WTC11 (cell line): Measurements from ENCODE around the gene TSPAN6. TPM values are rescaled to one million over a fixed set of nuclear protein-coding genes. Genes with fewer than 3 reads are reported as not detected.

ENCODE experiments used
- ATAC-seq: fragments of 200-7000 bp; cut with Tn5 transposase; 2 replicates; pipeline ENCODE4 v1.10.0; 2021; ENCODE audit warnings: mild to moderate bottlenecking, moderate library complexity
- CTCF ChIA-PET: fragments of 300-600 bp; sonication (Branson Sonifier 250); formaldehyde crosslinking; loops from one replicate; lab custom pipeline; 2021; ENCODE audit warnings: antibody characterized with exemption; lab: Charles Lee
- POLR2A ChIA-PET: fragments of 350-600 bp; sonication (Branson Sonifier 250); formaldehyde crosslinking; loops from one replicate; lab custom pipeline; 2021; ENCODE audit warnings: antibody characterized with exemption; lab: Charles Lee
- DNase-seq: peaks from one replicate; pipeline ENCODE4 v3.0.0; 2021; ENCODE audit warnings: low spot score
- H3K27ac Mint-ChIP-seq: 2 replicates; pipeline ENCODE4 v1.8.0; 2021; ENCODE audit warnings: mixed read lengths
- H3K27me3 Mint-ChIP-seq: 2 replicates; pipeline ENCODE4 v1.8.0; 2021; ENCODE audit warnings: low read depth, mild to moderate bottlenecking, moderate library complexity, mixed read lengths
- H3K36me3 Mint-ChIP-seq: 2 replicates; pipeline ENCODE4 v1.8.0; 2021; ENCODE audit warnings: mixed read lengths
- H3K4me1 Mint-ChIP-seq: 2 replicates; pipeline ENCODE4 v1.8.0; 2022; ENCODE audit warnings: mixed read lengths
- H3K4me3 Mint-ChIP-seq: 2 replicates; pipeline ENCODE4 v1.8.0; 2021; ENCODE audit warnings: mild to moderate bottlenecking, moderate library complexity, mixed read lengths
- H3K9me3 Mint-ChIP-seq: 2 replicates; pipeline ENCODE4 v1.8.0; 2021; ENCODE audit warnings: mixed read lengths
- AFF4 ChIP-seq: sonication (generic); formaldehyde crosslinking; IDR thresholded peaks from 2 replicates; pipeline ENCODE4 v1.8.1; 2023; ENCODE audit warnings: mild to moderate bottlenecking, missing genetic modification reagents, borderline replicate concordance
- ETV6 ChIP-seq: sonication (generic); formaldehyde crosslinking; IDR thresholded peaks from 2 replicates; pipeline ENCODE4 v1.8.1; 2022; ENCODE audit warnings: mild to moderate bottlenecking, missing genetic modification reagents
- FOXP1 ChIP-seq: sonication (generic); formaldehyde crosslinking; IDR thresholded peaks from 2 replicates; pipeline ENCODE4 v1.8.0; 2022; ENCODE audit warnings: missing genetic modification reagents, mild to moderate bottlenecking, moderate library complexity, borderline replicate concordance
- GTF2I ChIP-seq: fragments of 250-450 bp; sonication (Bioruptor Pico); conservative IDR thresholded peaks from 2 replicates; pipeline ENCODE4 v1.4.0; 2021; ENCODE audit warnings: mild to moderate bottlenecking
- HMGXB4 ChIP-seq: sonication (generic); formaldehyde crosslinking; IDR thresholded peaks from 2 replicates; pipeline ENCODE4 v1.8.1; 2023; ENCODE audit warnings: mild to moderate bottlenecking, moderate library complexity, missing genetic modification reagents
- IRF1 ChIP-seq: sonication (generic); formaldehyde crosslinking; IDR thresholded peaks from 2 replicates; pipeline ENCODE4 v1.8.0; 2023; ENCODE audit warnings: missing genetic modification reagents
- KAT7 ChIP-seq: sonication (generic); formaldehyde crosslinking; IDR thresholded peaks from 2 replicates; pipeline ENCODE4 v1.8.1; 2023; ENCODE audit warnings: missing genetic modification reagents, mild to moderate bottlenecking, borderline replicate concordance
- NFE2L1 ChIP-seq: sonication (generic); formaldehyde crosslinking; IDR thresholded peaks from 2 replicates; pipeline ENCODE4 v1.8.1; 2023; ENCODE audit warnings: missing genetic modification reagents
- NR1H2 ChIP-seq: sonication (generic); formaldehyde crosslinking; IDR thresholded peaks from 2 replicates; pipeline ENCODE4 v1.9.0; 2021; ENCODE audit warnings: mild to moderate bottlenecking, moderate library complexity, missing genetic modification reagents
- SMAD3 ChIP-seq: sonication (generic); formaldehyde crosslinking; IDR thresholded peaks from 2 replicates; pipeline ENCODE4 v1.8.0; 2022; ENCODE audit warnings: missing genetic modification reagents, mild to moderate bottlenecking, borderline replicate concordance
- TEAD1 ChIP-seq: sonication (generic); formaldehyde crosslinking; IDR thresholded peaks from 2 replicates; pipeline ENCODE4 v1.8.0; 2022; ENCODE audit warnings: mild to moderate bottlenecking, missing genetic modification reagents
- TP53 ChIP-seq: sonication (generic); formaldehyde crosslinking; IDR thresholded peaks from 2 replicates; pipeline ENCODE4 v1.8.1; 2023; ENCODE audit warnings: mild to moderate bottlenecking, missing genetic modification reagents
- ZNF232 ChIP-seq: sonication (generic); formaldehyde crosslinking; IDR thresholded peaks from 2 replicates; pipeline ENCODE4 v1.8.0; 2022; ENCODE audit warnings: mild to moderate bottlenecking, missing genetic modification reagents
- ZNF512 ChIP-seq: sonication (generic); formaldehyde crosslinking; IDR thresholded peaks from 2 replicates; pipeline ENCODE4 v1.8.1; 2022; ENCODE audit warnings: missing genetic modification reagents, borderline replicate concordance
- ZNF532 ChIP-seq: fragments of 250-450 bp; sonication (Bioruptor Pico); IDR thresholded peaks from 2 replicates; pipeline ENCODE4 v1.9.0; 2021; ENCODE audit warnings: mild to moderate bottlenecking, borderline replicate concordance
- total RNA-seq: library from RNA; stranded (reverse); gene quantifications from 3 replicates; pipeline ENCODE4 v1.2.3, GENCODE V29; 2021
- TF ChIP-seq, protein P1 (sequence below): sonication (generic); formaldehyde crosslinking; IDR thresholded peaks from 2 replicates; pipeline ENCODE4 v1.8.1; 2022; ENCODE audit warnings: mild to moderate bottlenecking, missing genetic modification reagents, moderate library complexity, borderline replicate concordance
- TF ChIP-seq, protein P2 (sequence below): sonication (generic); formaldehyde crosslinking; IDR thresholded peaks from 2 replicates; pipeline ENCODE4 v1.8.1; 2023; ENCODE audit warnings: mild to moderate bottlenecking, missing genetic modification reagents
- TF ChIP-seq, protein P3 (sequence below): sonication (generic); formaldehyde crosslinking; IDR thresholded peaks from 2 replicates; pipeline ENCODE4 v1.8.0; 2022; ENCODE audit warnings: missing genetic modification reagents

TSPAN6 gene
- total RNA-seq, 1 experiment from 2014 or later, result 47.0 TPM

GRCh38 chrX:100596601-100597000 lies 40.0 kb downstream of the TSPAN6 start (continued):
- TF ChIP-seq, protein P1, sequence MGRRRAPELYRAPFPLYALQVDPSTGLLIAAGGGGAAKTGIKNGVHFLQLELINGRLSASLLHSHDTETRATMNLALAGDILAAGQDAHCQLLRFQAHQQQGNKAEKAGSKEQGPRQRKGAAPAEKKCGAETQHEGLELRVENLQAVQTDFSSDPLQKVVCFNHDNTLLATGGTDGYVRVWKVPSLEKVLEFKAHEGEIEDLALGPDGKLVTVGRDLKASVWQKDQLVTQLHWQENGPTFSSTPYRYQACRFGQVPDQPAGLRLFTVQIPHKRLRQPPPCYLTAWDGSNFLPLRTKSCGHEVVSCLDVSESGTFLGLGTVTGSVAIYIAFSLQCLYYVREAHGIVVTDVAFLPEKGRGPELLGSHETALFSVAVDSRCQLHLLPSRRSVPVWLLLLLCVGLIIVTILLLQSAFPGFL (CRISPR knock-in tag), result no peak
- TF ChIP-seq NFE2L1 (CRISPR knock-in tag) (no peak), SMAD3 (no peak), TEAD1 (no peak), IRF1 (CRISPR knock-in tag) (no peak), FOXP1 (no peak), ZNF532 (CRISPR knock-in tag) (no peak)
- TF ChIP-seq, protein P2, sequence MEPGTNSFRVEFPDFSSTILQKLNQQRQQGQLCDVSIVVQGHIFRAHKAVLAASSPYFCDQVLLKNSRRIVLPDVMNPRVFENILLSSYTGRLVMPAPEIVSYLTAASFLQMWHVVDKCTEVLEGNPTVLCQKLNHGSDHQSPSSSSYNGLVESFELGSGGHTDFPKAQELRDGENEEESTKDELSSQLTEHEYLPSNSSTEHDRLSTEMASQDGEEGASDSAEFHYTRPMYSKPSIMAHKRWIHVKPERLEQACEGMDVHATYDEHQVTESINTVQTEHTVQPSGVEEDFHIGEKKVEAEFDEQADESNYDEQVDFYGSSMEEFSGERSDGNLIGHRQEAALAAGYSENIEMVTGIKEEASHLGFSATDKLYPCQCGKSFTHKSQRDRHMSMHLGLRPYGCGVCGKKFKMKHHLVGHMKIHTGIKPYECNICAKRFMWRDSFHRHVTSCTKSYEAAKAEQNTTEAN (CRISPR knock-in tag), result no peak

DNA sequence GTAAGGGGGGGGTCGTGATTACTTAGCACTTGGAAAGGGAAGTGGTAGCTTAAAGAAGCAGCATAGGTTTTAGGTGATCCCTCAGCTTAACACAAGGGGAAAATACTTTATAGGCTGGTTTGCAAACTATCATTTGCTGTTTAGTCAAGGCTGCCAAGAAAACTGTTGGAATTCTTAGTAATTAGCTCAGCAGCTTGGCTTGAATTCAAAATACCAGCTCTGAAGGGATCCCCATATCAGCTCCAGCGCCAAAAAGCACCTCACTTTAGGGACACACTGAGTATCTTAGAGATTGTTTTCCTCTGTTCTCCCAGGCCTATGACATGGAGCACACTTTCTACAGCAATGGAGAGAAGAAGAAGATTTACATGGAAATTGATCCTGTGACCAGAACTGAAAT lies 43.0 kb downstream of the TSPAN6 start:
- CTCF ChIA-PET, result interaction anchor here (1.3 to 1.4 kb wide), 3 partner anchors 16 to 146 kb away, joined by 3 to 6 read pairs (median 4); no protein-coding TSS in a partner anchor
- Mint-ChIP-seq H3K4me1 (peaks cover 52% of the 10 kb centered on the region), H3K4me3 (peak overlapping the region; percentile 38), H3K36me3 (no peaks in the 10 kb centered on the region), H3K9me3 (no peaks in the 10 kb centered on the region), H3K27me3 (no peaks in the 10 kb centered on the region), H3K27ac (no peak overlapping the region)
- POLR2A ChIA-PET, result no interaction called here
- DNase-seq (no peak), ATAC-seq (peak; percentile 48)
- TF ChIP-seq ZNF512 (CRISPR knock-in tag), result no peak
- no peak for TF ChIP-seq GTF2I (CRISPR knock-in tag)
- TF ChIP-seq AFF4 (CRISPR knock-in tag), result no peak
- TF ChIP-seq ETV6 (CRISPR knock-in tag), result no peak
- TF ChIP-seq TP53 (CRISPR knock-in tag), result no peak
- TF ChIP-seq HMGXB4, result no peak
- TF ChIP-seq, protein P3, sequence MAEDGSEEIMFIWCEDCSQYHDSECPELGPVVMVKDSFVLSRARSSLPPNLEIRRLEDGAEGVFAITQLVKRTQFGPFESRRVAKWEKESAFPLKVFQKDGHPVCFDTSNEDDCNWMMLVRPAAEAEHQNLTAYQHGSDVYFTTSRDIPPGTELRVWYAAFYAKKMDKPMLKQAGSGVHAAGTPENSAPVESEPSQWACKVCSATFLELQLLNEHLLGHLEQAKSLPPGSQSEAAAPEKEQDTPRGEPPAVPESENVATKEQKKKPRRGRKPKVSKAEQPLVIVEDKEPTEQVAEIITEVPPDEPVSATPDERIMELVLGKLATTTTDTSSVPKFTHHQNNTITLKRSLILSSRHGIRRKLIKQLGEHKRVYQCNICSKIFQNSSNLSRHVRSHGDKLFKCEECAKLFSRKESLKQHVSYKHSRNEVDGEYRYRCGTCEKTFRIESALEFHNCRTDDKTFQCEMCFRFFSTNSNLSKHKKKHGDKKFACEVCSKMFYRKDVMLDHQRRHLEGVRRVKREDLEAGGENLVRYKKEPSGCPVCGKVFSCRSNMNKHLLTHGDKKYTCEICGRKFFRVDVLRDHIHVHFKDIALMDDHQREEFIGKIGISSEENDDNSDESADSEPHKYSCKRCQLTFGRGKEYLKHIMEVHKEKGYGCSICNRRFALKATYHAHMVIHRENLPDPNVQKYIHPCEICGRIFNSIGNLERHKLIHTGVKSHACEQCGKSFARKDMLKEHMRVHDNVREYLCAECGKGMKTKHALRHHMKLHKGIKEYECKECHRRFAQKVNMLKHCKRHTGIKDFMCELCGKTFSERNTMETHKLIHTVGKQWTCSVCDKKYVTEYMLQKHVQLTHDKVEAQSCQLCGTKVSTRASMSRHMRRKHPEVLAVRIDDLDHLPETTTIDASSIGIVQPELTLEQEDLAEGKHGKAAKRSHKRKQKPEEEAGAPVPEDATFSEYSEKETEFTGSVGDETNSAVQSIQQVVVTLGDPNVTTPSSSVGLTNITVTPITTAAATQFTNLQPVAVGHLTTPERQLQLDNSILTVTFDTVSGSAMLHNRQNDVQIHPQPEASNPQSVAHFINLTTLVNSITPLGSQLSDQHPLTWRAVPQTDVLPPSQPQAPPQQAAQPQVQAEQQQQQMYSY, result no peak
- TF ChIP-seq KAT7 (CRISPR knock-in tag), result no peak
- no peak for TF ChIP-seq NR1H2
- no peak for TF ChIP-seq ZNF232
